ENCODE measurements around the gene PKP2. TPM values are rescaled to one million over a fixed set of nuclear protein-coding genes. Genes with fewer than 3 reads are reported as not detected.
"Not testable (repeated sequence)": the region's sequence is repeated elsewhere in the genome, so short reads cannot be mapped to it uniquely, and the experiment has no call there.

PKP2 gene
- total RNA-seq, 1 experiment from 2014 or later: not detected

DNA sequence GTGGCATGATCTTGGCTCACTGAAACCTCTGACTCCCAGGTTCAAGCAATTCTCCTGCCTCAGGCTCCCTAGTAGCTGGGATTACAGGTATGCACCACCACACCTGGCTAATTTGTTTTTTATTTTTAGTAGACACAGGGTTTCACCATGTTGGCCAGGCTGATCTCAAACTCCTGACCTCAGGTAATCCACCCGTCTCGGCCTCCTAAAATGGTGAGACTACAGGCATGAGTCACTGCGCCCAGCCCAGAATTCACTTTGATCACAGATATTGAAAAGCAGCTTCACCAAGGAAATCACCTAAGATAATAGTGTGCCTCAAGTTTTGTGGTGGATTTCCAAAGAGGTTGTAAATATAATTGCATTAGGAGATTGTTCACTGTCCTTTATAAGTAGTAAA is 4.2 kb downstream of the PKP2 start:
- not testable (repeated sequence) for H3K79me2 ChIP-seq (ENCODE audit: low read length); H3K9me3 ChIP-seq (ENCODE audit: low read length); H3K4me2 ChIP-seq (ENCODE audit: low read depth, low read length, poor library complexity, severe bottlenecking); H3K9ac ChIP-seq (ENCODE audit: low read length); H3K4me3 ChIP-seq (ENCODE audit: low read length); H3K9me2 ChIP-seq (replicated peaks; ENCODE audit: insufficient read depth, low read length); H3K27me3 ChIP-seq (ENCODE audit: low read length); H3K36me3 ChIP-seq (ENCODE audit: insufficient read depth, low read length); DNase-seq; H4K20me1 ChIP-seq (ENCODE audit: insufficient read depth, low read depth, low read length); H3K4me1 ChIP-seq (ENCODE audit: low read length); H2AFZ ChIP-seq (ENCODE audit: low read length); H3K27ac ChIP-seq (ENCODE audit: low read length)

DNA sequence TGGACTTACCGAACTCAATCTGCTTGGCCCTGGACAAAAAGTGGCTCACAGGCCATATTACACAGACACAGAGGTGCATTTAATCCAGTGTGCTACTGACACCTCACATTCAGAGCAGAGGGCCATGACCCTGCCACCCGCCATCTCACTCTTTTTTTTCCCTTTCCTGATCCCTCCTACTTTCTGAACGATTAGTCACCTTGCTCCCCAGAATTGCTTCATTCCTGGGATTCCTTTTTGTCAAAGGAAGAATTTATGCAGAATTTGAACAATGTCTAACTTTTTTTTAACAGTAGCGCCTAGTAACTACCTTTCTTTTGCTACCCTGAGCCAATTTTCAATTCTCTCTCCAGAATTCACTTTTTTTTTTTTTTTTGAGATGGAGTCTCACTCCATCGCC is 4.6 kb downstream of the PKP2 start:
- no peak overlapping the region for H3K4me2 ChIP-seq (ENCODE audit: low read depth, low read length, poor library complexity, severe bottlenecking)
- no peaks in the 10 kb centered on the region for H3K36me3 ChIP-seq (ENCODE audit: insufficient read depth, low read length)
- H3K4me3 ChIP-seq (ENCODE audit: low read length): no peak overlapping the region
- H3K79me2 ChIP-seq (ENCODE audit: low read length): no peaks in the 10 kb centered on the region
- no peaks in the 10 kb centered on the region for H3K9me3 ChIP-seq (ENCODE audit: low read length)
- H2AFZ ChIP-seq (ENCODE audit: low read length): no peak overlapping the region
- no peaks in the 10 kb centered on the region for H3K9me2 ChIP-seq (replicated peaks; ENCODE audit: insufficient read depth, low read length)
- no peaks in the 10 kb centered on the region for H4K20me1 ChIP-seq (ENCODE audit: insufficient read depth, low read depth, low read length)
- no peak for DNase-seq
- H3K27ac ChIP-seq (ENCODE audit: low read length): no peak overlapping the region
- no peak overlapping the region for H3K9ac ChIP-seq (ENCODE audit: low read length)
- H3K4me1 ChIP-seq (ENCODE audit: low read length): no peaks in the 10 kb centered on the region
- no peaks in the 10 kb centered on the region for H3K27me3 ChIP-seq (ENCODE audit: low read length)

DNA sequence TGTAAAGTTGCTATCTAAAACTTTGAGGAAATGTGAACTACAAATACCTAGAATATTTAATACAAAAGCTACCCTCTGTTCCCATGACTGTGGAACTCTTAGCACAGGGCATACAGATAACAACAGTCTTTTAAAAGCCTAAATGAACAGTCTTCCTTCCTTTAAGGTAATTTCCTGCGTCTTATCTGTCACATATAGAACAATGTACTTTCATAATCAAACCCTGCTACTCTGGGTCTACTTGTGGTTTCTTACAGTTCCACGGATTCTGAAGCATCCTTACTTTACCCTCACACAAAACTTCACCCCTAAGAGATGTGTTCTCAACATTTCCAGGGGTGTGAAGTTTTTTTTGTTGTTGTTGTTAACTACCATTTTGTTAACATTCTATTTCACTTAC is 5.1 kb downstream of the PKP2 start:
- no peaks in the 10 kb centered on the region for H3K27me3 ChIP-seq (ENCODE audit: low read length)
- no peaks in the 10 kb centered on the region for H3K9me3 ChIP-seq (ENCODE audit: low read length)
- no peaks in the 10 kb centered on the region for H3K36me3 ChIP-seq (ENCODE audit: insufficient read depth, low read length)
- H3K27ac ChIP-seq (ENCODE audit: low read length): no peak overlapping the region
- H4K20me1 ChIP-seq (ENCODE audit: insufficient read depth, low read depth, low read length): no peaks in the 10 kb centered on the region
- no peak for DNase-seq
- H3K79me2 ChIP-seq (ENCODE audit: low read length): no peaks in the 10 kb centered on the region
- H3K9me2 ChIP-seq (replicated peaks; ENCODE audit: insufficient read depth, low read length): no peaks in the 10 kb centered on the region
- H2AFZ ChIP-seq (ENCODE audit: low read length): no peak overlapping the region
- H3K4me2 ChIP-seq (ENCODE audit: low read depth, low read length, poor library complexity, severe bottlenecking): no peak overlapping the region
- H3K4me3 ChIP-seq (ENCODE audit: low read length): no peak overlapping the region
- H3K4me1 ChIP-seq (ENCODE audit: low read length): no peaks in the 10 kb centered on the region
- no peak overlapping the region for H3K9ac ChIP-seq (ENCODE audit: low read length)

DNA sequence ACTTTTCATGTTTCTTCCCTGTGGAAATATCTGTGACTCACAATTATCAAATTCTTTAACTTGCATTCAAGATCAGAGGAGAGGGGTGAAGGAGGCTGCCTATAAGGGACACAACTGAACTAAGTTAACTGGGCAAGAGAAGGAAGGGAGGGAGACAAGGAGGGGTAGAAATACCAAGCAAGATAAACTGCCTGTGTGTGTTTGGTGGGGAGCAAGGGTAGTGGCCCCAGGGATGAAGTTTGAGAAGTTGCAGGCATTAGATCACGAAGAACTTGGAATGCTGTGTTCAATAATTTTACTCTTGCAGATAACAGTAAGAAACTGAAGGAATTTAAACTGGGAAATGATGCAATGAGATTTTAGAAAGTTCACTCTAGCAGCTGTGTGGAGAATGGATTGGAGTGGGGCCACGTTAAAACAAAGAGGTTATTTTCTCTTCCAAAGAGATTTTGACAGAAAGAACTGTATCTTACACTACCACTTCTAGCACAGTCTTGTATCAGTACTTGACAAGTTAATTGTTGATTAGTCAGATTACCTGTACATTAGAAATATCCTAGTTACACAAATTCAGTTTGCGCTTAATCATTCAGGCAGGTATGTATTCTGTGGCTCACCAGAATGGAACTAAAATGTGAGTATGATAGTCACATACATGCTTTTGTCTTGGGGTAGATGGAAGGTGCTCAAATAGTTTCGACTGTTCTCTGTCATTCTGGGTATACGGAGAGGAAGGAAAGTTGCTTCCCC is 7.4 kb downstream of the PKP2 start:
- Histone ChIP-seq H4K20me1 (ENCODE audit: insufficient read depth, low read depth, low read length) (no peaks in the 10 kb centered on the region), H3K27me3 (ENCODE audit: low read length) (no peaks in the 10 kb centered on the region), H3K27ac (ENCODE audit: low read length) (no peak overlapping the region), H3K4me2 (ENCODE audit: low read depth, low read length, poor library complexity, severe bottlenecking) (no peak overlapping the region), H3K79me2 (ENCODE audit: low read length) (no peaks in the 10 kb centered on the region), H3K9me3 (ENCODE audit: low read length) (no peaks in the 10 kb centered on the region), H3K36me3 (ENCODE audit: insufficient read depth, low read length) (no peaks in the 10 kb centered on the region), H3K9ac (ENCODE audit: low read length) (no peak overlapping the region), H2AFZ (ENCODE audit: low read length) (no peak overlapping the region), H3K4me1 (ENCODE audit: low read length) (no peaks in the 10 kb centered on the region), H3K9me2 (replicated peaks; ENCODE audit: insufficient read depth, low read length) (no peaks in the 10 kb centered on the region), H3K4me3 (ENCODE audit: low read length) (no peak overlapping the region)
- no peak for DNase-seq

DNA sequence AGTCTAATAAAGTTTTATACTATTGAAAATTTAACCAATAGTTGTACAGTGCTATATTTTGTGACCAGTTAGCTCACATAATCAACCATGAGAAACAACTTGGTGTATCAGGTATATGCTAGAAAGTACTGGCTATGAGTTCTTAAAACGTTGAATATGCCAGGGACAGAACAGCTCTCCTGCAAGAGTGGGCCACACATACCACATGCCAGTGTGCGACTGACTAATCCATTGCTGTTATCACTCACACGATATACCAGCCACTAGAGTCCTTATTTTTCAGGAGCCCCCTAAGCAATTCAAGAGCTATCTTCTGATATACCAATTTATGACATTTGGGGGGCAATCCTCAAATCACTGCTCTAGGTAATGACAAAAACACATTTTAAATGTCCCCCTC is 9.5 kb downstream of the PKP2 start:
- Histone ChIP-seq H3K79me2 (ENCODE audit: low read length) (no peaks in the 10 kb centered on the region), H3K9me2 (replicated peaks; ENCODE audit: insufficient read depth, low read length) (no peaks in the 10 kb centered on the region)

DNA sequence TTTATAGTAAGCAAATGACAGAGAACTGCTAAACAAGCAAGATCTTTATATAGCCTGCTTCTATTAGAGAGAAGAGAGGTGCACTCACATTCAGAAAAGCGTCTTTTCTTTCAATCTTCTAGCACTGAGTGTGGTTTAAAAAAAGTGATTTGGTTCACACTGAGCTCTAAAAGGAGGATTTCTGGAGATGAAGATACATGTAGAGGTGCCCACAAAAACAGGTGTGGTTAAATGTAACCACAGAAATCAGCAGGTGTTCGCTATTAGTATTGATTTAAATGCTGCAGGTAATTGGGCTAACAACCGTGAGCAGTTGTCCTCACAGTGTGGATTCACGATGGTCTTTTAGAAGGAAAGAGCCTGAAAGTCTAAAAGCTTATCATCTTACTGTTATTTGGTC is 10.7 kb downstream of the PKP2 start:
- Histone ChIP-seq H3K9me3 (ENCODE audit: low read length) (no peaks in the 10 kb centered on the region), H3K27me3 (ENCODE audit: low read length) (no peaks in the 10 kb centered on the region), H3K4me3 (ENCODE audit: low read length) (no peak overlapping the region), H3K27ac (ENCODE audit: low read length) (no peak overlapping the region), H2AFZ (ENCODE audit: low read length) (no peak overlapping the region), H3K9me2 (replicated peaks; ENCODE audit: insufficient read depth, low read length) (no peaks in the 10 kb centered on the region), H3K4me1 (ENCODE audit: low read length) (no peaks in the 10 kb centered on the region), H4K20me1 (ENCODE audit: insufficient read depth, low read depth, low read length) (no peaks in the 10 kb centered on the region), H3K36me3 (ENCODE audit: insufficient read depth, low read length) (no peaks in the 10 kb centered on the region), H3K4me2 (ENCODE audit: low read depth, low read length, poor library complexity, severe bottlenecking) (no peak overlapping the region), H3K9ac (ENCODE audit: low read length) (no peak overlapping the region), H3K79me2 (ENCODE audit: low read length) (no peaks in the 10 kb centered on the region)
- no peak for DNase-seq

More for the DNA sequence above, 9.5 kb downstream of the PKP2 start:
- Histone ChIP-seq H3K4me1 (ENCODE audit: low read length) (no peaks in the 10 kb centered on the region), H3K27me3 (ENCODE audit: low read length) (no peaks in the 10 kb centered on the region), H3K36me3 (ENCODE audit: insufficient read depth, low read length) (no peaks in the 10 kb centered on the region), H3K9me3 (ENCODE audit: low read length) (no peaks in the 10 kb centered on the region), H3K27ac (ENCODE audit: low read length) (no peak overlapping the region), H2AFZ (ENCODE audit: low read length) (no peak overlapping the region), H3K4me2 (ENCODE audit: low read depth, low read length, poor library complexity, severe bottlenecking) (no peak overlapping the region), H3K9ac (ENCODE audit: low read length) (no peak overlapping the region), H3K4me3 (ENCODE audit: low read length) (no peak overlapping the region), H4K20me1 (ENCODE audit: insufficient read depth, low read depth, low read length) (no peaks in the 10 kb centered on the region)
- no peak for DNase-seq

DNA sequence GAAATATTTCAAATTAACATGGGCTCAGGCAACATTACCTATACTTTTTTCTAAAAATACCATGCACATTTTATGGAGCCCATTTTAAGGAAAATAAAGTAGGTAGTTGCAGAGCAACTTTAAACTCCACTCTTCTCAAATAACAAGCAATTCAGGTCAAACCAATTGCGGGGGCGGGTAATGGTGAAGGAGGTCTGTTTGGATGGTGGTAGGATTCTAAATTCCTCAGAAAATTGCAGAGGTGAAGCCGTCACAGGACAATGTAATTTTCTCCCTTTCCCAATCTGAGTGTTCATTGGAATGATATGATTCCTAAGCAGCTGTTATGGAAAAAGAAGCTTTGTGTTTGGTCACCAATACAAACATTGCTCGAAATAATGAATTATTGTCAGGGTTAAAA is 11.6 kb downstream of the PKP2 start:
- H2AFZ ChIP-seq (ENCODE audit: low read length): no peak overlapping the region
- no peak overlapping the region for H3K4me2 ChIP-seq (ENCODE audit: low read depth, low read length, poor library complexity, severe bottlenecking)
- no peaks in the 10 kb centered on the region for H3K4me1 ChIP-seq (ENCODE audit: low read length)
- H3K27ac ChIP-seq (ENCODE audit: low read length): no peak overlapping the region
- H3K36me3 ChIP-seq (ENCODE audit: insufficient read depth, low read length): no peaks in the 10 kb centered on the region
- no peak overlapping the region for H3K4me3 ChIP-seq (ENCODE audit: low read length)
- H3K9me3 ChIP-seq (ENCODE audit: low read length): no peaks in the 10 kb centered on the region
- no peaks in the 10 kb centered on the region for H4K20me1 ChIP-seq (ENCODE audit: insufficient read depth, low read depth, low read length)
- DNase-seq: no peak
- no peaks in the 10 kb centered on the region for H3K27me3 ChIP-seq (ENCODE audit: low read length)
- H3K9me2 ChIP-seq (replicated peaks; ENCODE audit: insufficient read depth, low read length): no peaks in the 10 kb centered on the region
- no peak overlapping the region for H3K9ac ChIP-seq (ENCODE audit: low read length)
- H3K79me2 ChIP-seq (ENCODE audit: low read length): no peaks in the 10 kb centered on the region

DNA sequence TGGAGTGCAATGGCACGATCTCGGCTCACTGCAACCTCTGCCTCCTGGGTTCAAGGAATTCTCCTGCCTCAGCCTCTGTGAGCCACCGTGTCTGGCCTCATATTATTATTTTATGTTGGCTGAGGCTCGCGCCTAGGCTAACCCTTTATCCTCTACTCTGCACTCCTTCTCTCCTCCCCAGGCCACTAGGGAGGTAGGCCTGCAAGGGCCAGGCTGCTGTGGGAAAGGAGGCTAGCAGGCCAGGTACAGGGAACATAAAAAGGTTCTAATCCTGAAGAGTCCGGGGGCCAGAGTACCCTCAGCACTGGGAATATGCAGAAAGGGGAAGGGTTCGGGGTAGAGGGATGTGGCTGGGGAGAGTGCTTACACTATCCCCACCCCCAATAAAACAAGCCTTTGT is 14.9 kb downstream of the PKP2 start:
- no peaks in the 10 kb centered on the region for H3K9me2 ChIP-seq (replicated peaks; ENCODE audit: insufficient read depth, low read length)

More for the DNA sequence above, 14.9 kb downstream of the PKP2 start:
- H2AFZ ChIP-seq (ENCODE audit: low read length): no peak overlapping the region
- no peak overlapping the region for H3K9ac ChIP-seq (ENCODE audit: low read length)
- no peak overlapping the region for H3K4me3 ChIP-seq (ENCODE audit: low read length)
- no peaks in the 10 kb centered on the region for H3K36me3 ChIP-seq (ENCODE audit: insufficient read depth, low read length)
- no peaks in the 10 kb centered on the region for H3K9me3 ChIP-seq (ENCODE audit: low read length)
- no peak overlapping the region for H3K4me2 ChIP-seq (ENCODE audit: low read depth, low read length, poor library complexity, severe bottlenecking)
- H3K4me1 ChIP-seq (ENCODE audit: low read length): no peaks in the 10 kb centered on the region
- no peak for DNase-seq
- H3K79me2 ChIP-seq (ENCODE audit: low read length): no peaks in the 10 kb centered on the region
- no peak overlapping the region for H3K27ac ChIP-seq (ENCODE audit: low read length)
- H3K27me3 ChIP-seq (ENCODE audit: low read length): no peaks in the 10 kb centered on the region
- H4K20me1 ChIP-seq (ENCODE audit: insufficient read depth, low read depth, low read length): no peaks in the 10 kb centered on the region

Data from Karpas-422 (cell line).